Panc1 (cell line): ENCODE data around the gene ADAMTS15. TPM values are rescaled to one million over a fixed set of nuclear protein-coding genes. Genes with fewer than 3 reads are reported as not detected.

Experiments
- ATAC-seq: fragments of 200-7000 bp; cut with Tn5 transposase; 2 replicates; pipeline ENCODE4 v1.9.1; 2020; ENCODE audit warnings: mild to moderate bottlenecking, moderate library complexity
- BruUV-seq: library from RNA; stranded (reverse); fragments of 400-500 nt; replicated peaks from 2 replicates; lab custom pipeline; 2021; lab: Mats Ljungman, UMichigan
- CTCF ChIA-PET: fragments of 300-600 bp; sonication (Branson Sonifier 250); formaldehyde crosslinking; loops from one replicate; lab custom pipeline; 2022; ENCODE audit warnings: antibody characterized with exemption; lab: Charles Lee
- POLR2A ChIA-PET: fragments of 300-600 bp; sonication (Branson Sonifier 250); formaldehyde crosslinking; loops from one replicate; lab custom pipeline; 2022; ENCODE audit warnings: antibody characterized with exemption; lab: Charles Lee
- DNase-seq: peaks from one replicate; pipeline ENCODE4 v3.0.0-alpha.2; 2010; ENCODE audit warnings: low read depth, low spot score
- H3K27ac ChIP-seq: 2 replicates; pipeline ENCODE4 v1.5.1; 2011; ENCODE audit warnings: mild to moderate bottlenecking, low read length, inconsistent platforms
- H3K27me3 ChIP-seq: fragments of 200-500 bp; sonication (Bioruptor generic); 2 replicates; pipeline ENCODE4 v1.6.0; 2014; ENCODE audit warnings: low read length, inconsistent platforms; ENCODE audit not compliant: control insufficient read depth, insufficient read depth
- H3K36me3 ChIP-seq: fragments of 200-500 bp; sonication (Bioruptor generic); 2 replicates; pipeline ENCODE4 v1.5.1; 2014; ENCODE audit warnings: inconsistent platforms, mild to moderate bottlenecking, low read length, moderate library complexity; ENCODE audit not compliant: control insufficient read depth, insufficient read depth
- H3K4me1 ChIP-seq: 2 replicates; pipeline ENCODE4 v1.5.1; 2011; ENCODE audit warnings: inconsistent platforms, mild to moderate bottlenecking, low read length, moderate library complexity; ENCODE audit not compliant: control insufficient read depth, insufficient read depth
- H3K4me3 ChIP-seq, 2 experiments: 2 replicates each; pipeline ENCODE4 v1.5.1; 2011 to 2012; ENCODE audit warnings: low read depth in 2 of 2, low read length in 2 of 2, mild to moderate bottlenecking in 2 of 2, inconsistent platforms in 1 of 2, moderate library complexity in 1 of 2
- H3K9me3 ChIP-seq: fragments of 200-500 bp; sonication (Bioruptor generic); 2 replicates; pipeline ENCODE4 v1.5.1; 2014; ENCODE audit warnings: low read depth, mild to moderate bottlenecking, inconsistent platforms, low read length, moderate library complexity; ENCODE audit not compliant: control insufficient read depth, insufficient read depth
- CTCF ChIP-seq: fragments of 450-650 bp; IDR thresholded peaks from 2 replicates; pipeline ENCODE4 v1.5.1; 2017; ENCODE audit warnings: mild to moderate bottlenecking
- POLR2AphosphoS5 ChIP-seq: IDR thresholded peaks from 2 replicates; pipeline ENCODE4 v1.6.1; 2012; ENCODE audit warnings: mild to moderate bottlenecking, low read depth, low read length, moderate library complexity
- REST ChIP-seq, 2 experiments: IDR thresholded peaks; 2 replicates each; pipeline ENCODE4 v1.6.1; 2011 to 2012; ENCODE audit warnings: low read depth in 2 of 2, control low read depth in 1 of 2, low read length in 1 of 2, mild to moderate bottlenecking in 1 of 2, moderate library complexity in 1 of 2; ENCODE audit not compliant: insufficient read depth in 1 of 2
- SIN3A ChIP-seq: IDR thresholded peaks from 2 replicates; pipeline ENCODE4 v1.6.1; 2012; ENCODE audit warnings: low read depth, mild to moderate bottlenecking, low read length, moderate library complexity, borderline replicate concordance; ENCODE audit not compliant: insufficient read depth
- TCF7L2 ChIP-seq: IDR thresholded peaks from 2 replicates; pipeline ENCODE4 v1.6.1; 2011; ENCODE audit warnings: mild to moderate bottlenecking, low read depth, low read length, inconsistent platforms
- in situ Hi-C: cut with HindIII; loops from 2 replicates; pipeline ENCODE4 v1.10.0; 2016; ENCODE audit warnings: low sequenced_read_pairs, low pct_unique_long_range_greater_than_20kb
- intact Hi-C: fragments of 100-400 bp; cut with micrococcal nuclease; formaldehyde crosslinking; loops from one replicate; pipeline ENCODE4 v1.10.0; 2022; ENCODE audit not compliant: unreplicated experiment
- total RNA-seq: library from RNA; stranded (reverse); gene quantifications from one replicate; pipeline ENCODE4 v1.2.1, GENCODE V29; 2021; ENCODE audit not compliant: unreplicated experiment

ADAMTS15 gene
- total RNA-seq, 1 experiment from 2014 or later: 39.9 TPM

- in situ Hi-C loops: no loop called here
- ATAC-seq: no peak
- ChIA-PET POLR2A (no interaction called here), CTCF (no interaction called here)
- intact Hi-C loops: no loop called here
- peaks cover 15% of the 10 kb centered on the region for H3K4me1 ChIP-seq
- no TSS peak for BruUV-seq
- no peak for TF ChIP-seq REST (IDR thresholded peaks at IDR 0.05; ENCODE audit: insufficient read depth in 1 of 2, low read depth in 2 of 2, low read length in 1 of 2)
- TF ChIP-seq CTCF: no peak
- TF ChIP-seq SIN3A: no peak
- no peak for TF ChIP-seq TCF7L2
- TF ChIP-seq POLR2AphosphoS5: no peak
- DNase-seq: no peak
- H3K27me3 ChIP-seq: no peaks in the 10 kb centered on the region
- no peaks in the 10 kb centered on the region for H3K9me3 ChIP-seq
- no peaks in the 10 kb centered on the region for H3K36me3 ChIP-seq
- H3K27ac ChIP-seq: no peak overlapping the region
- no peak overlapping the region for H3K4me3 ChIP-seq
Observed at GRCh38 chr11:130483124-130483523, 34.7 kb downstream of the ADAMTS15 start.

GRCh38 chr11:130485983-130486382, 37.5 kb downstream of the ADAMTS15 start:
- ChIA-PET POLR2A (no interaction called here), CTCF (no interaction called here)
- Histone ChIP-seq H3K9me3 (no peaks in the 10 kb centered on the region), H3K27me3 (no peaks in the 10 kb centered on the region), H3K4me1 (peaks cover 23% of the 10 kb centered on the region; the same call in 1 of the 2 replicates), H3K36me3 (no peaks in the 10 kb centered on the region), H3K4me3 (no peak overlapping the region), H3K27ac (no peak overlapping the region)
- intact Hi-C loops (no loop called here), in situ Hi-C loops (no loop called here)
- TF ChIP-seq CTCF (no peak), POLR2AphosphoS5 (no peak), SIN3A (no peak), TCF7L2 (no peak), REST (IDR thresholded peaks at IDR 0.05; ENCODE audit: insufficient read depth in 1 of 2, low read depth in 2 of 2, low read length in 1 of 2) (no peak)
- DNase-seq (no peak), ATAC-seq (no peak)
- BruUV-seq: no TSS peak
